ENCODE measurements around the gene SH3BP1.
"Not testable (repeated sequence)": the region's sequence is repeated elsewhere in the genome, so short reads cannot be mapped to it uniquely, and the experiment has no call there.

SH3BP1 gene

GRCh38 chr22:37654563-37655251 is 15.2 kb downstream of the SH3BP1 start:
- H3K4me3 ChIP-seq (replicated peaks; ENCODE audit: low read depth, low read length) = no peak overlapping the region

GRCh38 chr22:37655252-37655563 is 15.7 kb downstream of the SH3BP1 start:
- Histone ChIP-seq H3K4me3 (replicated peaks; ENCODE audit: low read depth, low read length) (no peak overlapping the region), H3K36me3 (ENCODE audit: control insufficient read depth, insufficient read depth, low read length) (peaks cover 18% of the 10 kb centered on the region), H3K27me3 (replicated peaks; ENCODE audit: control insufficient read depth, insufficient read depth, low read length) (no peaks in the 10 kb centered on the region)
- DNase-seq (ENCODE audit: extremely low read depth, insufficient read length) = no peak
- no peak for TF ChIP-seq CTCF (IDR thresholded peaks at IDR 0.05; ENCODE audit: insufficient read depth, low read length, poor library complexity, severe bottlenecking)

More at GRCh38 chr22:37654563-37655251, 15.2 kb downstream of the SH3BP1 start:
- TF ChIP-seq CTCF (IDR thresholded peaks at IDR 0.05; ENCODE audit: insufficient read depth, low read length, poor library complexity, severe bottlenecking) = no peak
- Histone ChIP-seq H3K27me3 (replicated peaks; ENCODE audit: control insufficient read depth, insufficient read depth, low read length) (no peaks in the 10 kb centered on the region), H3K36me3 (ENCODE audit: control insufficient read depth, insufficient read depth, low read length) (peaks cover 22% of the 10 kb centered on the region)
- DNase-seq (ENCODE audit: extremely low read depth, insufficient read length) = no peak

- H3K4me3 ChIP-seq (replicated peaks; ENCODE audit: low read depth, low read length); H3K27me3 ChIP-seq (replicated peaks; ENCODE audit: control insufficient read depth, insufficient read depth, low read length); H3K36me3 ChIP-seq (ENCODE audit: control insufficient read depth, insufficient read depth, low read length); DNase-seq (ENCODE audit: extremely low read depth, insufficient read length): not testable (repeated sequence)
These were observed 17.1 kb downstream of the SH3BP1 start for GRCh38 chr22:37656583-37656982.

- H3K27me3 ChIP-seq (replicated peaks; ENCODE audit: control insufficient read depth, insufficient read depth, low read length) = no peaks in the 10 kb centered on the region
- no peak for TF ChIP-seq CTCF (IDR thresholded peaks at IDR 0.05; ENCODE audit: insufficient read depth, low read length, poor library complexity, severe bottlenecking)
- no peak for DNase-seq (ENCODE audit: extremely low read depth, insufficient read length)
These were observed 18.2 kb downstream of the SH3BP1 start for GRCh38 chr22:37657590-37658132.

GRCh38 chr22:37658133-37659065 is 18.9 kb downstream of the SH3BP1 start, which contains the start of gene PDXP:
Gene PDXP (plus strand): TSS chr22:37658723. CDS start chr22:37658783, 60 bp downstream.
- TF ChIP-seq CTCF (IDR thresholded peaks at IDR 0.05; ENCODE audit: insufficient read depth, low read length, poor library complexity, severe bottlenecking) = no peak
- H3K36me3 ChIP-seq (ENCODE audit: control insufficient read depth, insufficient read depth, low read length) = peaks cover 2% of the 10 kb centered on the region
- peak within 1 kb of the TSS; percentile 91 for H3K4me3 ChIP-seq (replicated peaks; ENCODE audit: low read depth, low read length)
- peak; percentile 99 for DNase-seq (ENCODE audit: extremely low read depth, insufficient read length)
- H3K27me3 ChIP-seq (replicated peaks; ENCODE audit: control insufficient read depth, insufficient read depth, low read length) = no peaks in the 10 kb centered on the region

More at GRCh38 chr22:37657590-37658132, 18.2 kb downstream of the SH3BP1 start:
- peaks cover 8% of the 10 kb centered on the region for H3K36me3 ChIP-seq (ENCODE audit: control insufficient read depth, insufficient read depth, low read length)
- H3K4me3 ChIP-seq (replicated peaks; ENCODE audit: low read depth, low read length) = peak overlapping the region; percentile 91
